ENCODE measurements around the gene FBF1. TPM values are rescaled to one million over a fixed set of nuclear protein-coding genes. Genes with fewer than 3 reads are reported as not detected.
"Not testable (repeated sequence)": the region's sequence is repeated elsewhere in the genome, so short reads cannot be mapped to it uniquely, and the experiment has no call there.

Gene FBF1, protein sequence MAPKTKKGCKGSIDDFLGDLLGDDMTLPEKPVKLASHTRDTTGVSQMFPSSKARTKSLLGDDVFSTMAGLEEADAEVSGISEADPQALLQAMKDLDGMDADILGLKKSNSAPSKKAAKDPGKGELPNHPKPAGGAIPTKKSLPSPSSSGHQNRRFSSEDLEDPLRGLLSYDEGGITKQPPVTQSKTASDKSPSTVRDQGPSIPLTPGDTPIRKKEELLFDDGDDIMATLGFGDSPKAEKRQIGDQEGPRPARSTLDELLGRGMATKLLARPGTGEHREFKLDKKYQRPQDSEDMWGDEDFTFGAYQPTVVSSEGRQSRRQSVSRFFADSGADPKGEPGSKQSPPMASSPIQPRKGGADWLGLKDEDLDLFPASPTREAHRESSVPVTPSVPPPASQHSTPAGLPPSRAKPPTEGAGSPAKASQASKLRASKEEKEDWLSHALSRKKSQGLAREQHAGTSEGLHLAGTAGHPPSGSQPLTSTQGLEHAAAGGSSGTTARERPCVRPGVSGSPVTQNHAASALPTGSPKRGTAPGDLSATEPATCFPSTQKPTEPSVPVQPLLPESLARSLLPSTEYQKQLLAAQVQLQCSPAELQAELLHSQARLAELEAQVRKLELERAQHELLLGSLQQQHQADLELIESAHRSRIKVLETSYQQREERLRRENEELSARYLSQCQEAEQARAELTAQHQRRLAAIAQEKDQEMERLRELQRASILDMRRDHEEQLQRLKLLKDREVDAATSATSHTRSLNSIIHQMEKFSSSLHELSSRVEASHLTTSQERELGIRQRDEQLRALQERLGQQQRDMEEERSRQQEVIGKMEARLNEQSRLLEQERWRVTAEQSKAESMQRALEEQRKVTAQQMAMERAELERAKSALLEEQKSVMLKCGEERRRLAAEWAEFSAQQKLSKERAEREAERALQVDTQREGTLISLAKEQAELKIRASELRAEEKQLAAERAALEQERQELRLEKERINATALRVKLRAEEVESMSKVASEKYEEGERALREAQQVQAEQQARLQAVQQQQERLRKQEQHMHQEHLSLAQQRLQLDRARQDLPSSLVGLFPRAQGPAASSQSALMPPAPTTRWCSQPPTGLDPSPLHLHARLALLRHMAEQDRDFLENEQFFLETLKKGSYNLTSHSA
- 10 to 100 TPM; 21.9 to 23.6 TPM for total RNA-seq

DNA sequence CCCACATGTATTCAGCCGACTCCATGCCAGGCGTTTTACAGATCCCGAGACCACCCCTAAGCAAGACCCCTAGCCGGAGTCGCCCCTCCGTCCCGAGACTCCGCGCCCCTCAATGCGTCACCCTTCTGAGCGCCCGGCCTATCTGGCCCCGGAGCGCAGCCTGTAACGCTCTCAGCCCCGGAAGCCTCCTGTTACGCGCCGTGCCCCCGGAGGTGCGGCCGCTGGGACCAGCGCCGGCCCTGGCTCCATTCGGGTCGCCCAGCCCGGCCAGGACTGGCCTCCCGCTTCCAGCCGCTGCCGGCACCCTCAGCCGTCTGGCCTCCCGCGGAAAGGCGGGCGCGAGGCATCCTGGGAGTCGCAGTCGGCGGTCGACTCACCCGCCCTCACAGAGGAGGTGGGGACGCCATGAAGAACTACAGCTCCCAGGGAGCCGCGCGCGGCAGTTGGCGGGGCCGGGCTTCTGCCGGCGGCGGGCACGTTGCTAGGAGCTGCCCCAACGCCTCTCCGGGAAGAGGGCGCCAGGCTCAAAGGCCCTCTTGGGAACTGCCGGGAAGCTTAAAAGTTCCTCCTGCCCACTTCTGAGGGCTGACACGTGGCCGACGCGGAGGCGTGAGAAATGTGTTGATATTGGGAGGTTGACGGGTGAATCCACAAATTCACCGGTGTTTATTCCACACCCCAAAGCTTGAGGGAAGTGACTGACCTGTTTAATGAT is at the start of gene FBF1:
Gene FBF1 (minus strand): TSS at position 316 of the 715 bp plus-strand sequence. CDS start 2,893 bp downstream, outside the sequence.
- CTCF ChIA-PET: interaction anchor here (0.6 to 1.3 kb wide), 3 partner anchors 27 to 617 kb away, joined by 3 read pairs; no protein-coding TSS in a partner anchor
- POLR2A ChIA-PET: interaction anchor here (0.6 to 0.8 kb wide), 2 partner anchors 37 to 343 kb away, joined by 3 to 9 read pairs; no protein-coding TSS in a partner anchor

DNA sequence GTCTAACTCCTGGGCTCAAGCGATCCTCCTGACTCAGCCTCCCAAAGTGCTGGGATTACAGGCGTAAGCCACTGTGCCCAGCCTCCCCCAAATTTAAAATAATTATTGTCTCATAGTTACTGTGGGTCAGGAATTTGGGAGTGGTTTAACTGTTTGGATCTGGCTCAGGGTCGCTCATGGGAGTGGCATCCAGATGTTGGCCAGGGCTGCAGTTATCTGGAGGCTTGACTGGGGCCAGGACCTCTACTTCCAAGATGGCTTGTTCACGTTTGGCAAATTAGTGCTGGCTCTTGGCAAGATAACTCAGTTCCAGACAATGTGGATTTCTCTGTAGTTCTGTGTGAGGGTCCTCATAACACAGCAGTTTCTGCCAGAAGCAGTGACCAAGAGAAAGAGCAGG is 46.2 kb upstream of the FBF1 start:
- POLR2A ChIA-PET: no interaction called here
- CTCF ChIA-PET: interaction anchor here (0.7 to 1.2 kb wide), 2 partner anchors 21 to 24 kb away, joined by 3 to 4 read pairs; no protein-coding TSS in a partner anchor

DNA sequence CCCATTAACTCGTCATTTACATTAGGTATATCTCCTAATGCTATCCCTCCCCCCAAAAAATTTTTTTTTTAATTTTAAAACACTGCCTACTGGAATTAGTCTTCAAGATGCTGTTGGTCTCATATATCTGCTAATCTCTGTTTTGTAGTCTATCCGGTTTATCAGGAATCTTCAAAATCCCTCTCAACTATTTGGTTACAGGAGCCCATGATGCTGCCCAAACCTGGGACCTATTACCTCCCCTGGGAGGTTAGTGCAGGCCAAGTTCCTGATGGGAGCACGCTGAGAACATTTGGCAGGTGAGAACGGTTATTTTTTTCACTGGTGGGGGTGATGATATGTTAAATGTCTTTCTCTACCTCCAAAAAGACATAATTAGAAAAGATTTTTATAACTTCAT is 45.1 kb upstream of the FBF1 start:
- POLR2A ChIA-PET: no interaction called here
- CTCF ChIA-PET: no interaction called here

GRCh38 chr17:75983501-75984181 is 42.8 kb upstream of the FBF1 start:
- ChIA-PET POLR2A (no interaction called here), CTCF (no interaction called here)

- ChIA-PET POLR2A (interaction anchor here (0.7 kb wide), 1 partner anchor 76 kb away, joined by 3 read pairs; no protein-coding TSS in a partner anchor), CTCF (interaction anchor here (0.5 to 1.9 kb wide), 2 partner anchors 76 to 234 kb away, joined by 3 to 5 read pairs; no protein-coding TSS in a partner anchor)
These were observed 40.3 kb upstream of the FBF1 start for GRCh38 chr17:75981019-75981615.

DNA sequence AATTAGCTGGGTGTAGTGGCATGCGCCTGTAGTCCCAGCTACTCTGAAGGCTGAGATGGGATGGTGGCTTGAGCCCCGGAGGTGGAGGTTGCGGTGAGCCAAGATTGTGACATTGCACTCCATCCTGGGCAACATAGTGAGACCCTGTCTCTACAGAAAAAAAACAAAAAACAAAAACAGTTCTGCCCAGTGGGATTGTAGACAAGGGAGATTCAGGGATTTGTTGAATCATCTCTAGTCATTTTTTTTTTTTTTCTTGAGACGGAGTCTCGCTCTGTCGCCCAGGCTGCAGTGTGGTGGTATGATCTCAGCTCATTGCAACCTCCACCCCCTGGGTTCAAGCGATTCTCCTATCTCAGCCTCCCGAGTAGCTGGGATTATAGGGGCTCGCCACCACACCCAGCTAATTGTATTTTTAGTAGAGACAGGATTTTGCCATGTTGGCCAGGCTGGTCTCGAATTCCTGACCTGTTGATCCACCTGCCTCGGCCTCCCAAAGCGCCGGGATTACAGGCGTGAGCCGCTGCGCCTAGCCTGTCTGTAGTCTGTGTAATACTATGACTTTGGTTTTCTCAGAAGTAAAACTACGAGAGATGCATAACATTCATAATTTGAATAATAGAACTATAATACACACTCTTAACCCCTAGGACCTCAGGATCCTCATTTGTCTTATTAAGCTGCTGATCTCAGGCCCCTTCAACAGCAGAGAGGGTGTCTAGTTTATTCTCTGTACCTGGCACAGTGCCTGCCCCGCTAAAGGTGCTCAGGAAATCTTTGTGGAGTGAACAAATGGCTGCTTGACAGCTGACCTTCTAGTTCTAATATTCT is 39.6 kb upstream of the FBF1 start:
- ChIA-PET POLR2A (interaction anchor here (0.7 kb wide), 3 partner anchors 9 to 119 kb away, joined by 3 to 4 read pairs (median 3); no protein-coding TSS in a partner anchor), CTCF (interaction anchor here (0.5 to 1.9 kb wide), 4 partner anchors 59 to 235 kb away, joined by 3 to 5 read pairs (median 4); no protein-coding TSS in a partner anchor)

GRCh38 chr17:75979705-75980187 is 38.9 kb upstream of the FBF1 start:
- POLR2A ChIA-PET: interaction anchor here (0.7 kb wide), 2 partner anchors 8 to 62 kb away, joined by 3 read pairs; no protein-coding TSS in a partner anchor
- CTCF ChIA-PET: interaction anchor here (0.7 to 1.9 kb wide), 2 partner anchors 59 to 74 kb away, joined by 3 to 5 read pairs; no protein-coding TSS in a partner anchor

DNA sequence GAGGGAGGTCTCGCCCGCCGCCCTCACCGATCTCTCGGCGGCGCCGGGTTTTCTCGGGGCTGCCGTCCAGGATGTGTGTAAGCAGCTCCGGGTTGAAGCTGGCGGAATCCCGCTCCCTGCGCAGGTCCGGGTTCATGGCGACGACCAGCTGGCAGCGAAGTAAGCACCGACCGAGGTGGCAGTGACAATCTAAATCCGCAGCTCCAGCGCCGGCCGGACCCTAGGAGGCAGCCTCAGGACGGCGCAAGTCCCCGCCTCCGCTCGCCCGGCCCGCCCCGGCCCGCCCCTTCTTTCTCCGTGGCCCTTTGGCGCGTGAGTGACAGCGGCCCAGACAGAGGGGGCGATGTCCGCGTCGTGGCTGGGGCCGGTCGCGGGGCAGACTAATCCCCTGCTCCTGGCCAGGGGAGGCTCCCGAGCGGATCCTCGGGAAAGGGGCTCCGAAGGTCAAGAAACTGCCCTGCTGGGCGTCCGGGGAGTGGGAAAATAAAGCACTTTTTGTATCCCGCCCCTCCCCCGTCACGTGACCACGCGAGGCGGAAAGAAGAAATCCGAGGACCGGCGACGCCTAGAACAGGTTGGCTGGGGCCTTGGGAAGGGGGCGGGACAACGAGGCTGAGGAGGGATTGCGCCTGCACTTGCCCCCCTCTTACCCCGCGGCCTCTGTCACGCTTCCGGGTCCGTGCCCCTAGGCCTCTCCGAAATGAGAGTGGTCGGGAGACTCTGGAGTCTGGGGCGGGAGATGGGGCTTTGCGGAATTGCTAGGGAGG is 38.3 kb upstream of the FBF1 start, which contains the start of the genes ACOX1 and TEN1:
Gene ACOX1 (minus strand): TSS at position 229 of the 767 bp plus-strand sequence. CDS start 93 bp downstream, at position 136.
Gene TEN1 (plus strand): TSS at position 303 of the 767 bp plus-strand sequence. CDS start 6,953 bp downstream, outside the sequence.
- CTCF ChIA-PET: interaction anchor here (0.6 kb wide), 1 partner anchor 14 kb away, joined by 3 read pairs; no protein-coding TSS in a partner anchor
- POLR2A ChIA-PET: interaction anchor here (0.6 kb wide), 1 partner anchor 519 kb away, joined by 5 read pairs; no protein-coding TSS in a partner anchor

DNA sequence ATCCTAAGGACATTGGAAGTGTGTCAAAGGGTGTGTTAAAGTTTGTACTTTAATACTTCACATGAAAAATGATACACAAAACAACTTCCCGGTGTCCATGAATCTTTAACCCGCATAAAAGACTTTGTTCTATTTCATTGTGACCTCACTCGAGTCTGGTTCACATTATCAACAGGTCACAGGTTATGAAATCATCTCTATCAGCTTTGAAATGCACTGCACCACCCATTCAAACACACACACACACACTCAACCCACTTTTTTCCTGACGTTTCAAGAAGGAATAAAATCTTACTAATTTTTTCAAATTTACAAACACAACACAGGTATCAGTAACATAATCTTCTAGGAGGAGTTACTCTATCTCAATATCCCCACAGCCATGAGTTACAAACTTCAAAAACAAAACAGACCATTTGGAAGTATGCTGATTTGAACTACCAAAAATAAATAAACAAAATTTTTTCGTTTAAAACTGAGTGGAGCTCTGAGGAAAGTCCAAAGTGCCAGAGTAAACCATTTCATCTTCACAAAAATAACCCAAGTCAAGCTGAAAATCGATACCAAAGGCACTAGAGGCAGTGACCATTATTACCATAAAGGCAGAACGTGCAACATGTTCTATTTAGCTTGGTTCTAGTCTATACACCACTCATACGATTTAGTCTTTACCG is 35.5 kb upstream of the FBF1 start:
- POLR2A ChIA-PET: interaction anchor here (0.6 kb wide), 1 partner anchor 379 kb away, joined by 5 read pairs; no protein-coding TSS in a partner anchor
- CTCF ChIA-PET: interaction anchor here (0.8 to 0.9 kb wide), 2 partner anchors 71 to 293 kb away, joined by 3 to 5 read pairs; no protein-coding TSS in a partner anchor

DNA sequence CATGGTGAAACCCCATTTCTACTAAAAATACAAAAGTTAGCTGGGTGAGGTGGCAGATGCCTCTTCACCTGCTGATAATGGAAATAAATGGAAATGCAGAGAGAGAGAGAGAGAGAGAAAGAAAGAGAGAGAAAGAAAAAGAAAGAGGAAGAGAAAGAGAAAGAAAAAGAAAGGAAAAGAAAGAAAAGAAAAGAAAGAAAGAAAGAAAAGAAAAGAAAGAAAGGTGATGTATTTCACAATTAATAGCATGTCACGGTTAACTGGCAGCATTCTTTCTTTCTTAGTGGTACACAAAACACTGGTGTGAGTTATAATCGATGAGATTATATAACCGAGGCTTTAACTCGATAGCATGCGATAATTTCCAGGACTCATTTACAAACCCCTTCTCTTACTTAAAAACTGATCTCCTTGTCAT is 34.9 kb upstream of the FBF1 start:
- ChIA-PET POLR2A (interaction anchor here (0.6 to 0.7 kb wide), 2 partner anchors 15 to 380 kb away, joined by 3 to 5 read pairs; no protein-coding TSS in a partner anchor), CTCF (interaction anchor here (0.7 kb wide), 1 partner anchor 15 kb away, joined by 4 read pairs; no protein-coding TSS in a partner anchor)

- CTCF ChIA-PET: interaction anchor here (0.7 kb wide), 1 partner anchor 14 kb away, joined by 4 read pairs; no protein-coding TSS in a partner anchor
These were observed 34.3 kb upstream of the FBF1 start for GRCh38 chr17:75975187-75975586.

GRCh38 chr17:75970626-75971025 is 29.8 kb upstream of the FBF1 start:
- ChIA-PET CTCF (no interaction called here), POLR2A (no interaction called here)

More at GRCh38 chr17:75975187-75975586, 34.3 kb upstream of the FBF1 start:
- POLR2A ChIA-PET: interaction anchor here (0.7 kb wide), 1 partner anchor 14 kb away, joined by 3 read pairs; no protein-coding TSS in a partner anchor

DNA sequence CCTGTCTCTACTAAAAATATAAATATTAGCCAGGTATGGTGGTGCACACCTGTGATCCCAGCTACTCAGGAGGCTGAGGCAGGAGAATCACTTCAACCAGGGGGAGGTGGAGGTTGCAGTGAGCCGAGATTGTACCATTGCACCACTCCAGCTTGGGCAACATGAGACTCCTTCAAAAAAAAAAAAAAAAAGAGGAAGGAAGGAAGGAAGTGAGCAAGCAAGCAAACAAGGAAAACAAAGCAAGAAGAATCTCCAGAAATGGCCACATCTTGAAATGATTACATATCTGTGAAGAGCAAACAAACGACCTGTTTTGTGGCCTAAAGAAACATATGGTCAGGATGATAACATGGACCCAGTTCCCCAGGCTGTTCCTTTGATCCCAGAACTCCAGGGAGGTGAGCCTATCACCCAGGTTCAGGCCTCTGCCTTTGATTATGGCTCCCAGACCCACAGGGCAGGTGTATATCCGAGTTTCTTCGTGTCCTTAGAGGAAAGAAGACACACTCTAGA is 29.2 kb upstream of the FBF1 start:
- ChIA-PET POLR2A (no interaction called here), CTCF (no interaction called here)

GRCh38 chr17:75969044-75969443 is 28.2 kb upstream of the FBF1 start:
- POLR2A ChIA-PET: interaction anchor here (0.6 kb wide), 1 partner anchor 33 kb away, joined by 4 read pairs; no protein-coding TSS in a partner anchor
- CTCF ChIA-PET: not testable (repeated sequence)
